Endodermal cell (in vitro differentiated cells): ENCODE measurements around the gene NTN5. TPM values are rescaled to one million over a fixed set of nuclear protein-coding genes. Genes with fewer than 3 reads are reported as not detected.

ENCODE experiments used
- DNase-seq: peaks from one replicate; pipeline ENCODE4 v3.0.0-alpha.2; 2017
- H3K27ac ChIP-seq: 2 replicates; pipeline ENCODE4 v1.5.1; 2013; ENCODE audit warnings: mild to moderate bottlenecking, low read depth, low read length, moderate library complexity
- H3K27me3 ChIP-seq: 2 replicates; pipeline ENCODE4 v1.6.1; 2013; ENCODE audit warnings: mild to moderate bottlenecking, low read length, moderate library complexity; ENCODE audit not compliant: insufficient read depth, control insufficient read depth, poor library complexity, severe bottlenecking
- H3K36me3 ChIP-seq: 2 replicates; pipeline ENCODE4 v1.7.0; 2013; ENCODE audit warnings: mild to moderate bottlenecking, low read length, moderate library complexity; ENCODE audit not compliant: control insufficient read depth, insufficient read depth
- H3K4me1 ChIP-seq: one replicate; pipeline ENCODE4 v1.7.0; 2013; ENCODE audit warnings: low read length; ENCODE audit not compliant: control insufficient read depth, insufficient read depth
- H3K4me3 ChIP-seq: 2 replicates; pipeline ENCODE4 v1.5.1; 2013; ENCODE audit warnings: mild to moderate bottlenecking, low read length, moderate library complexity
- H3K9ac ChIP-seq: 2 replicates; pipeline ENCODE4 v1.6.1; 2013; ENCODE audit warnings: mild to moderate bottlenecking, low read length, moderate library complexity; ENCODE audit not compliant: poor library complexity, severe bottlenecking; ENCODE audit errors: extremely low read depth
- H3K9me3 ChIP-seq: 2 replicates; pipeline ENCODE4 v1.6.1; 2013; ENCODE audit warnings: mild to moderate bottlenecking, low read length, moderate library complexity; ENCODE audit not compliant: control insufficient read depth
- H3K27ac Mint-ChIP-seq: 2 replicates; pipeline ENCODE4 v1.8.0; 2020; ENCODE audit warnings: mixed read lengths
- H3K27me3 Mint-ChIP-seq: 2 replicates; pipeline ENCODE4 v1.8.0; 2021; ENCODE audit warnings: mild to moderate bottlenecking, mixed read lengths; ENCODE audit not compliant: insufficient read depth
- H3K36me3 Mint-ChIP-seq: 2 replicates; pipeline ENCODE4 v1.8.0; 2020; ENCODE audit warnings: low read depth, mixed read lengths
- H3K4me1 Mint-ChIP-seq: 2 replicates; pipeline ENCODE4 v1.8.0; 2020; ENCODE audit warnings: mixed read lengths
- H3K4me3 Mint-ChIP-seq: 2 replicates; pipeline ENCODE4 v1.8.0; 2020; ENCODE audit warnings: mild to moderate bottlenecking, moderate library complexity, mixed read lengths
- H3K9me3 Mint-ChIP-seq: 2 replicates; pipeline ENCODE4 v1.8.0; 2020; ENCODE audit warnings: mild to moderate bottlenecking, mixed read lengths
- CTCF ChIP-seq: fragments of 200-600 bp; sonication (generic); conservative IDR thresholded peaks from 2 replicates; pipeline ENCODE4 v1.5.0; 2021; ENCODE audit warnings: antibody characterized with exemption, mild to moderate bottlenecking
- WGBS, 2 experiments: methylation state at CpG; one replicate each; pipeline versions ENCODE4 v1.1.5 to v1.1.7; 2013; ENCODE audit warnings: missing lambda C conversion rate in 2 of 2, mixed read lengths in 1 of 2; ENCODE audit not compliant: insufficient coverage in 1 of 2, insufficient read length in 1 of 2; 5-methylcytosine and 5-hydroxymethylcytosine counted together
- total RNA-seq, 2 donors: library from RNA; stranded (reverse); fragmentation: NEBNext Ultra II Directional in 1 of 2; extraction: Animal tissue kit (Norgen Biotek cat#: 25700) in 1 of 2; gene quantifications; 2 replicates in 1 of 2; 3 replicates in 1 of 2; pipeline ENCODE4 v1.2.1, GENCODE V29; 2021

NTN5 gene
- total RNA-seq, 2 donors from 2014 or later = 1.2 to 1.4 TPM

GRCh38 chr19:48663667-48664066, 9.2 kb downstream of the NTN5 start:
- Mint-ChIP-seq H3K27me3 (peaks cover 7% of the 10 kb centered on the region), H3K36me3 (no peaks in the 10 kb centered on the region)

GRCh38 chr19:48661711-48662090, 11.1 kb downstream of the NTN5 start:
- WGBS, 2 experiments = 96 to 100% methylated on average over 24 to 50 of the region's 50 CpGs
- H3K4me1 Mint-ChIP-seq = peaks cover 4% of the 10 kb centered on the region
- DNase-seq = no peak

More at GRCh38 chr19:48663667-48664066, 9.2 kb downstream of the NTN5 start:
- Histone ChIP-seq H3K27ac (no peak overlapping the region), H3K4me1 (no peaks in the 10 kb centered on the region), H3K4me3 (no peak overlapping the region), H3K9me3 (no peaks in the 10 kb centered on the region), H3K9ac (no peak overlapping the region), H3K36me3 (no peaks in the 10 kb centered on the region), H3K27me3 (no peaks in the 10 kb centered on the region)
- Mint-ChIP-seq H3K4me3 (no peak overlapping the region), H3K4me1 (no peaks in the 10 kb centered on the region), H3K27ac (no peak overlapping the region), H3K9me3 (peaks cover 6% of the 10 kb centered on the region)
- TF ChIP-seq CTCF = no peak
- WGBS, 2 experiments = 84 to 95% methylated on average over 3 to 4 of the region's 4 CpGs
- no peak for DNase-seq

GRCh38 chr19:48660852-48661710, 11.7 kb downstream of the NTN5 start:
- Mint-ChIP-seq H3K9me3 (peaks cover 6% of the 10 kb centered on the region), H3K36me3 (no peaks in the 10 kb centered on the region), H3K27ac (peak overlapping the region; percentile 86), H3K4me1 (peaks cover 6% of the 10 kb centered on the region), H3K27me3 (peaks cover 9% of the 10 kb centered on the region), H3K4me3 (no peak overlapping the region)
- Histone ChIP-seq H3K4me3 (no peak overlapping the region), H3K9ac (no peak overlapping the region), H3K27me3 (no peaks in the 10 kb centered on the region), H3K27ac (no peak overlapping the region), H3K9me3 (no peaks in the 10 kb centered on the region), H3K4me1 (no peaks in the 10 kb centered on the region), H3K36me3 (no peaks in the 10 kb centered on the region)
- 90 to 91% methylated on average over 33 to 35 of the region's 35 CpGs for WGBS, 2 experiments
- DNase-seq = peak; percentile 86
- no peak for TF ChIP-seq CTCF

More at GRCh38 chr19:48661711-48662090, 11.1 kb downstream of the NTN5 start:
- Histone ChIP-seq H3K27ac (no peak overlapping the region), H3K9me3 (no peaks in the 10 kb centered on the region), H3K4me1 (no peaks in the 10 kb centered on the region), H3K27me3 (no peaks in the 10 kb centered on the region), H3K4me3 (no peak overlapping the region), H3K9ac (no peak overlapping the region), H3K36me3 (no peaks in the 10 kb centered on the region)
- H3K27me3 Mint-ChIP-seq = peaks cover 9% of the 10 kb centered on the region
- no peak overlapping the region for H3K27ac Mint-ChIP-seq
- H3K36me3 Mint-ChIP-seq = no peaks in the 10 kb centered on the region
- H3K4me3 Mint-ChIP-seq = no peak overlapping the region
- peaks cover 6% of the 10 kb centered on the region for H3K9me3 Mint-ChIP-seq
- no peak for TF ChIP-seq CTCF
